GM23338 (cell line): ENCODE results near the gene DTNBP1. TPM values are rescaled to one million over a fixed set of nuclear protein-coding genes. Genes with fewer than 3 reads are reported as not detected.

Experiments used
- ATAC-seq: fragments of 200-7000 bp; cut with Tn5 transposase; 3 replicates; pipeline ENCODE4 v1.9.1; 2020
- DNase-seq: peaks from one replicate; pipeline ENCODE4 v3.0.0-alpha.2; 2015; ENCODE audit warnings: low spot score
- H2AFZ ChIP-seq: fragments of 200-600 bp; sonication (generic); 2 replicates; pipeline ENCODE4 v1.8.0; 2016; ENCODE audit warnings: antibody characterized with exemption, mild to moderate bottlenecking, moderate library complexity
- H3F3A ChIP-seq: fragments of 200-600 bp; sonication (generic); replicated peaks from 2 replicates; pipeline ENCODE4 v1.8.0; 2017; ENCODE audit warnings: antibody characterized with exemption, mixed run types, low read depth
- H3K27ac ChIP-seq: fragments of 200-600 bp; sonication (generic); 2 replicates; pipeline ENCODE4 v1.6.1; 2016; ENCODE audit warnings: low read depth
- H3K27me3 ChIP-seq: fragments of 200-600 bp; sonication (generic); 2 replicates; pipeline ENCODE4 v1.8.0; 2016; ENCODE audit warnings: mild to moderate bottlenecking, mixed run types, moderate library complexity; ENCODE audit not compliant: insufficient read depth
- H3K36me3 ChIP-seq: fragments of 200-600 bp; sonication (generic); 2 replicates; pipeline ENCODE4 v1.8.0; 2016; ENCODE audit warnings: mild to moderate bottlenecking; ENCODE audit not compliant: insufficient read depth
- H3K4me1 ChIP-seq: fragments of 200-600 bp; sonication (generic); 2 replicates; pipeline ENCODE4 v1.8.0; 2016; ENCODE audit warnings: mild to moderate bottlenecking, moderate library complexity; ENCODE audit not compliant: insufficient read depth
- H3K4me2 ChIP-seq: fragments of 200-600 bp; sonication (generic); 2 replicates; pipeline ENCODE4 v1.7.1; 2017; ENCODE audit warnings: mixed run types
- H3K4me3 ChIP-seq: fragments of 200-600 bp; sonication (generic); 2 replicates; pipeline ENCODE4 v1.6.1; 2016; ENCODE audit warnings: mixed run types
- H3K79me2 ChIP-seq: fragments of 200-600 bp; sonication (generic); replicated peaks from 2 replicates; pipeline ENCODE4 v1.8.0; 2017; ENCODE audit warnings: mild to moderate bottlenecking; ENCODE audit not compliant: insufficient read depth
- H3K9me2 ChIP-seq: fragments of 200-600 bp; sonication (generic); 2 replicates; pipeline ENCODE4 v1.8.0; 2017; ENCODE audit not compliant: insufficient read depth
- H4K20me1 ChIP-seq: fragments of 200-600 bp; sonication (generic); replicated peaks from 2 replicates; pipeline ENCODE4 v1.8.0; 2017; ENCODE audit warnings: mild to moderate bottlenecking; ENCODE audit not compliant: insufficient read depth
- H3K27ac Mint-ChIP-seq: 2 replicates; pipeline ENCODE4 v1.8.0; 2020; ENCODE audit warnings: inconsistent platforms, mild to moderate bottlenecking, moderate library complexity, mixed read lengths
- H3K27me3 Mint-ChIP-seq: 3 replicates; pipeline ENCODE4 v1.8.0; 2022; ENCODE audit warnings: low read depth, mild to moderate bottlenecking, moderate library complexity, mixed read lengths, inconsistent platforms; ENCODE audit not compliant: insufficient read depth, poor library complexity
- H3K36me3 Mint-ChIP-seq: 3 replicates; pipeline ENCODE4 v1.8.0; 2021; ENCODE audit warnings: low read depth, mild to moderate bottlenecking, inconsistent platforms, moderate library complexity, mixed read lengths
- H3K4me1 Mint-ChIP-seq: 3 replicates; pipeline ENCODE4 v1.8.0; 2020; ENCODE audit warnings: mild to moderate bottlenecking, inconsistent platforms, mixed read lengths
- H3K4me3 Mint-ChIP-seq: 3 replicates; pipeline ENCODE4 v1.8.0; 2021; ENCODE audit warnings: moderate library complexity, mild to moderate bottlenecking, inconsistent platforms, mixed read lengths
- H3K9me3 Mint-ChIP-seq: 3 replicates; pipeline ENCODE4 v1.8.0; 2020; ENCODE audit warnings: moderate library complexity, mild to moderate bottlenecking, inconsistent platforms, mixed read lengths
- CREB1 ChIP-seq: fragments of 250-450 bp; sonication (Bioruptor Pico); IDR thresholded peaks from 2 replicates; pipeline ENCODE4 v1.5.0; 2020; ENCODE audit warnings: low read depth, mild to moderate bottlenecking, moderate library complexity
- CTCF ChIP-seq, 2 experiments: fragments of 200-600 bp in 1 of 2; sonication (generic) in 1 of 2; conservative IDR thresholded peaks; 2 replicates each; pipeline versions ENCODE4 v1.5.1 to v1.6.1; 2016 to 2017; ENCODE audit warnings: antibody characterized with exemption in 2 of 2, low read depth in 2 of 2, mild to moderate bottlenecking in 2 of 2, moderate library complexity in 1 of 2
- ETS1 ChIP-seq: IDR thresholded peaks from 2 replicates; pipeline ENCODE4 v1.6.1; 2016; ENCODE audit warnings: antibody characterized with exemption
- EZH2 ChIP-seq: fragments of 200-600 bp; sonication (generic); IDR thresholded peaks from one replicate; pipeline ENCODE4 v1.8.0; 2017; ENCODE audit warnings: antibody characterized with exemption, mild to moderate bottlenecking, low read depth; ENCODE audit not compliant: unreplicated experiment
- EZH2phosphoT487 ChIP-seq: fragments of 200-600 bp; sonication (generic); IDR thresholded peaks from one replicate; pipeline ENCODE4 v1.8.1; 2018; ENCODE audit warnings: antibody characterized with exemption; ENCODE audit not compliant: unreplicated experiment
- JUNB ChIP-seq: IDR thresholded peaks from one replicate; pipeline ENCODE4 v1.6.1; 2016; ENCODE audit warnings: antibody characterized with exemption; ENCODE audit not compliant: unreplicated experiment
- NANOG ChIP-seq: IDR thresholded peaks from 2 replicates; pipeline ENCODE4 v1.6.1; 2016; ENCODE audit warnings: antibody characterized with exemption, borderline replicate concordance
- POLR2AphosphoS5 ChIP-seq: IDR thresholded peaks from 2 replicates; pipeline ENCODE4 v1.6.1; 2016; ENCODE audit warnings: antibody characterized with exemption, low read depth
- REST ChIP-seq: IDR thresholded peaks from one replicate; pipeline ENCODE4 v1.6.1; 2018; ENCODE audit warnings: antibody characterized with exemption; ENCODE audit not compliant: unreplicated experiment
- STAT1 ChIP-seq: IDR thresholded peaks from one replicate; pipeline ENCODE4 v1.6.1; 2016; ENCODE audit warnings: antibody characterized with exemption; ENCODE audit not compliant: unreplicated experiment
- ZNF114 ChIP-seq: fragments of 250-450 bp; sonication (Bioruptor Pico); IDR thresholded peaks from 2 replicates; pipeline ENCODE4 v1.5.0; 2020; ENCODE audit warnings: mild to moderate bottlenecking, moderate library complexity
- ZNF331 ChIP-seq: fragments of 250-450 bp; sonication (Bioruptor Pico); IDR thresholded peaks from 2 replicates; pipeline ENCODE4 v1.5.0; 2020; ENCODE audit warnings: low read depth, mild to moderate bottlenecking, moderate library complexity
- ZNF462 ChIP-seq: fragments of 250-450 bp; sonication (Bioruptor Pico); IDR thresholded peaks from 2 replicates; pipeline ENCODE4 v1.5.0; 2020; ENCODE audit warnings: mild to moderate bottlenecking, moderate library complexity
- polyA plus RNA-seq: library from polyadenylated mRNA; unstranded; fragments of >200 nt; fragmentation: Nextera tagmentation; extraction: Ambion mirVana; gene quantifications from 2 replicates; pipeline ENCODE4 v1.2.1, GENCODE V29; 2016
- total RNA-seq: library from RNA; depleted of rRNA; stranded (reverse); fragments of >200 nt; shearing (Covaris generic); gene quantifications from 2 replicates; pipeline ENCODE4 v1.2.3, GENCODE V29; 2014

The DTNBP1 gene
- total and polyA plus RNA-seq, 2 experiments from 2014 or later: 12.1 to 20.1 TPM

- TF ChIP-seq ETS1: no peak
- TF ChIP-seq EZH2phosphoT487: no peak
- TF ChIP-seq REST: no peak
- TF ChIP-seq ZNF114 (CRISPR knock-in tag): no peak
- TF ChIP-seq CREB1 (CRISPR knock-in tag): no peak
- no peak for TF ChIP-seq ZNF331 (CRISPR knock-in tag)
- TF ChIP-seq EZH2: no peak
- TF ChIP-seq JUNB: no peak
- no peak for TF ChIP-seq POLR2AphosphoS5
- TF ChIP-seq CTCF (conservative IDR thresholded peaks at IDR 0.05; ENCODE audit: low read depth in 2 of 2): no peak
- no peak for TF ChIP-seq NANOG
- TF ChIP-seq STAT1: no peak
- no peak for TF ChIP-seq ZNF462
- DNase-seq (no peak), ATAC-seq (no peak)
- Histone ChIP-seq H3K4me1 (peaks cover 14% of the 10 kb centered on the region), H3K79me2 (peaks cover 93% of the 10 kb centered on the region), H4K20me1 (peaks cover 79% of the 10 kb centered on the region), H3K4me3 (no peak overlapping the region), H2AFZ (no peak overlapping the region), H3K9me2 (no peaks in the 10 kb centered on the region), H3K36me3 (peaks cover 64% of the 10 kb centered on the region), H3K4me2 (no peak overlapping the region), H3F3A (peaks cover 58% of the 10 kb centered on the region), H3K27ac (peak overlapping the region; percentile 79; the same call in 1 of the 2 replicates), H3K27me3 (no peaks in the 10 kb centered on the region)
- no peak overlapping the region for H3K4me3 Mint-ChIP-seq
- no peak overlapping the region for H3K27ac Mint-ChIP-seq
- H3K27me3 Mint-ChIP-seq: peaks cover 64% of the 10 kb centered on the region
- peaks cover 98% of the 10 kb centered on the region for H3K36me3 Mint-ChIP-seq
- 0 out of 3 replicates have a peak, but pooled peaks cover 7% of the 10 kb centered on the region for H3K9me3 Mint-ChIP-seq
- peaks cover 50% of the 10 kb centered on the region for H3K4me1 Mint-ChIP-seq
Observed at GRCh38 chr6:15506066-15506465, 156.8 kb downstream of the DTNBP1 start.
